ENCODE data around the gene COX4I1.

Gene COX4I1

GRCh38 chr16:85781695-85782370, 17.7 kb upstream of the COX4I1 start:
- Histone ChIP-seq H3K27ac (no peak overlapping the region), H3K9me3 (ENCODE audit: severe bottlenecking) (no peaks in the 10 kb centered on the region), H3K36me3 (peaks cover 7% of the 10 kb centered on the region), H3K27me3 (ENCODE audit: insufficient read depth, low read depth, severe bottlenecking) (no peaks in the 10 kb centered on the region), H3K4me3 (ENCODE audit: low read depth, low read length) (no peak overlapping the region)
- DNase-seq, result no peak
- no peak for TF ChIP-seq CTCF (IDR thresholded peaks at IDR 0.05; ENCODE audit: low read depth, low read length)

- no peak overlapping the region for H3K27ac ChIP-seq
Observed at GRCh38 chr16:85782451-85782850, 17.0 kb upstream of the COX4I1 start.

GRCh38 chr16:85783441-85783840, 16.1 kb upstream of the COX4I1 start:
- H3K36me3 ChIP-seq, result peaks cover 7% of the 10 kb centered on the region
- no peak for TF ChIP-seq CTCF (IDR thresholded peaks at IDR 0.05; ENCODE audit: low read depth, low read length)
- no peaks in the 10 kb centered on the region for H3K9me3 ChIP-seq (ENCODE audit: severe bottlenecking)
- H3K4me3 ChIP-seq (ENCODE audit: low read depth, low read length), result no peak overlapping the region
- H3K27ac ChIP-seq, result no peak overlapping the region
- no peak for DNase-seq
- H3K27me3 ChIP-seq (ENCODE audit: insufficient read depth, low read depth, severe bottlenecking), result no peaks in the 10 kb centered on the region

More at GRCh38 chr16:85782451-85782850, 17.0 kb upstream of the COX4I1 start:
- DNase-seq, result no peak
- Histone ChIP-seq H3K36me3 (peaks cover 7% of the 10 kb centered on the region), H3K4me3 (ENCODE audit: low read depth, low read length) (no peak overlapping the region), H3K27me3 (ENCODE audit: insufficient read depth, low read depth, severe bottlenecking) (no peaks in the 10 kb centered on the region), H3K9me3 (ENCODE audit: severe bottlenecking) (no peaks in the 10 kb centered on the region)
- no peak for TF ChIP-seq CTCF (IDR thresholded peaks at IDR 0.05; ENCODE audit: low read depth, low read length)

- no peaks in the 10 kb centered on the region for H3K27me3 ChIP-seq (ENCODE audit: insufficient read depth, low read depth, severe bottlenecking)
- no peak for DNase-seq
- H3K27ac ChIP-seq, result no peak overlapping the region
- H3K9me3 ChIP-seq (ENCODE audit: severe bottlenecking), result no peaks in the 10 kb centered on the region
- TF ChIP-seq CTCF (IDR thresholded peaks at IDR 0.05; ENCODE audit: low read depth, low read length), result no peak
- no peak overlapping the region for H3K4me3 ChIP-seq (ENCODE audit: low read depth, low read length)
- peaks cover 7% of the 10 kb centered on the region for H3K36me3 ChIP-seq
Observed at GRCh38 chr16:85784813-85785212, 14.7 kb upstream of the COX4I1 start.

- DNase-seq, result no peak
- Histone ChIP-seq H3K27me3 (ENCODE audit: insufficient read depth, low read depth, severe bottlenecking) (no peaks in the 10 kb centered on the region), H3K9me3 (ENCODE audit: severe bottlenecking) (no peaks in the 10 kb centered on the region), H3K36me3 (peaks cover 7% of the 10 kb centered on the region), H3K27ac (no peak overlapping the region), H3K4me3 (ENCODE audit: low read depth, low read length) (no peak overlapping the region)
- TF ChIP-seq CTCF (IDR thresholded peaks at IDR 0.05; ENCODE audit: low read depth, low read length), result no peak
Observed at GRCh38 chr16:85785927-85786326, 13.6 kb upstream of the COX4I1 start.

GRCh38 chr16:85788819-85789218, 10.7 kb upstream of the COX4I1 start:
- TF ChIP-seq CTCF (IDR thresholded peaks at IDR 0.05; ENCODE audit: low read depth, low read length), result no peak
- Histone ChIP-seq H3K27ac (no peak overlapping the region), H3K27me3 (ENCODE audit: insufficient read depth, low read depth, severe bottlenecking) (no peaks in the 10 kb centered on the region), H3K9me3 (ENCODE audit: severe bottlenecking) (no peaks in the 10 kb centered on the region), H3K4me3 (ENCODE audit: low read depth, low read length) (no peak overlapping the region), H3K36me3 (peaks cover 12% of the 10 kb centered on the region)
- no peak for DNase-seq
